MM.1S (cell line): ENCODE data around the gene PLK5.
A peak's percentile ranks its signal among the peaks of the same experiment; 100 is the strongest.

ENCODE experiments used
- DNase-seq: peaks from one replicate; pipeline ENCODE4 v3.0.0-alpha.2; 2015
- H2AFZ ChIP-seq: fragments of 300-600 bp; sonication (generic); 2 replicates; pipeline ENCODE4 v1.6.0; 2016; ENCODE audit warnings: antibody characterized with exemption, low read length
- H3F3A ChIP-seq: fragments of 300-600 bp; sonication (generic); 2 replicates; pipeline ENCODE4 v1.6.1; 2016; ENCODE audit warnings: mild to moderate bottlenecking, antibody characterized with exemption, low read length, moderate library complexity, mixed read lengths; ENCODE audit not compliant: insufficient read depth
- H3K27ac ChIP-seq: fragments of 300-600 bp; sonication (generic); 2 replicates; pipeline ENCODE4 v1.5.1; 2016; ENCODE audit warnings: mild to moderate bottlenecking, low read length
- H3K27me3 ChIP-seq: fragments of 300-600 bp; sonication (generic); replicated peaks from 2 replicates; pipeline ENCODE4 v1.6.0; 2016; ENCODE audit warnings: low read length; ENCODE audit not compliant: insufficient read depth
- H3K36me3 ChIP-seq: fragments of 300-600 bp; sonication (generic); replicated peaks from 2 replicates; pipeline ENCODE4 v1.6.1; 2016; ENCODE audit warnings: mild to moderate bottlenecking, low read length, mixed read lengths; ENCODE audit not compliant: insufficient read depth
- H3K4me1 ChIP-seq: fragments of 300-600 bp; sonication (generic); 2 replicates; pipeline ENCODE4 v1.6.1; 2016; ENCODE audit warnings: low read length, mixed read lengths
- H3K4me2 ChIP-seq: fragments of 300-600 bp; sonication (generic); 2 replicates; pipeline ENCODE4 v1.6.0; 2016; ENCODE audit warnings: low read depth, low read length
- H3K4me3 ChIP-seq: fragments of 300-600 bp; sonication (generic); 2 replicates; pipeline ENCODE4 v1.5.1; 2016; ENCODE audit warnings: low read length, mixed read lengths
- H3K79me2 ChIP-seq: fragments of 300-600 bp; sonication (generic); 2 replicates; pipeline ENCODE4 v1.6.1; 2016; ENCODE audit warnings: mixed run types, low read length, mixed read lengths
- H3K9ac ChIP-seq: fragments of 300-600 bp; sonication (generic); 2 replicates; pipeline ENCODE4 v1.6.1; 2016; ENCODE audit warnings: low read length, mixed read lengths
- H3K9me2 ChIP-seq: fragments of 300-600 bp; sonication (generic); replicated peaks from 2 replicates; pipeline ENCODE4 v1.6.1; 2016; ENCODE audit warnings: mild to moderate bottlenecking, low read length, mixed read lengths; ENCODE audit not compliant: insufficient read depth
- H3K9me3 ChIP-seq: fragments of 300-600 bp; sonication (generic); replicated peaks from 2 replicates; pipeline ENCODE4 v1.6.1; 2016; ENCODE audit warnings: mild to moderate bottlenecking, low read length, mixed read lengths; ENCODE audit not compliant: insufficient read depth
- H4K20me1 ChIP-seq: fragments of 300-600 bp; sonication (generic); 2 replicates; pipeline ENCODE4 v1.6.1; 2016; ENCODE audit warnings: mild to moderate bottlenecking, low read length, moderate library complexity, mixed read lengths; ENCODE audit not compliant: insufficient read depth
- CTCF ChIP-seq: fragments of 300-600 bp; sonication (generic); IDR thresholded peaks from 2 replicates; pipeline ENCODE4 v1.5.1; 2016; ENCODE audit warnings: antibody characterized with exemption, low read length, mixed read lengths
- EZH2 ChIP-seq: fragments of 300-600 bp; sonication (generic); optimal IDR thresholded peaks from 2 replicates; pipeline ENCODE3; 2017; ENCODE audit warnings: low read depth, mild to moderate bottlenecking, antibody characterized with exemption, low read length, mixed read lengths
- EZH2phosphoT487 ChIP-seq: fragments of 300-600 bp; sonication (generic); IDR thresholded peaks from 2 replicates; pipeline ENCODE4 v1.6.1; 2018; ENCODE audit warnings: antibody characterized with exemption, low read length

PLK5 gene

GRCh38 chr19:1566392-1567115 lies 42.7 kb downstream of the PLK5 start:
- Histone ChIP-seq H3K9me3 (no peaks in the 10 kb centered on the region), H3F3A (0 out of 2 replicates have a peak, but pooled peaks cover 2% of the 10 kb centered on the region), H2AFZ (no peak overlapping the region), H3K9ac (no peak overlapping the region), H3K27me3 (peaks cover 31% of the 10 kb centered on the region), H3K4me3 (no peak overlapping the region), H3K79me2 (peaks cover 19% of the 10 kb centered on the region), H3K4me2 (0 out of 2 replicates have a peak overlapping the region, but pooled peaks have one; percentile 29), H4K20me1 (peaks cover 4% of the 10 kb centered on the region; the same call in 1 of the 2 replicates), H3K4me1 (peaks cover 5% of the 10 kb centered on the region), H3K27ac (no peak overlapping the region), H3K9me2 (no peaks in the 10 kb centered on the region), H3K36me3 (no peaks in the 10 kb centered on the region)
- TF ChIP-seq EZH2phosphoT487, result no peak
- no peak for TF ChIP-seq EZH2
- TF ChIP-seq CTCF, result no peak
- no peak for DNase-seq

GRCh38 chr19:1567116-1567847 lies 43.4 kb downstream of the PLK5 start:
- Histone ChIP-seq H3K4me1 (peaks cover 5% of the 10 kb centered on the region), H3K36me3 (no peaks in the 10 kb centered on the region), H3K9me3 (no peaks in the 10 kb centered on the region), H3F3A (0 out of 2 replicates have a peak, but pooled peaks cover 2% of the 10 kb centered on the region), H3K4me2 (peak overlapping the region; percentile 54; the same call in 1 of the 2 replicates), H2AFZ (no peak overlapping the region), H4K20me1 (peaks cover 4% of the 10 kb centered on the region; the same call in 1 of the 2 replicates), H3K79me2 (peaks cover 19% of the 10 kb centered on the region), H3K27ac (no peak overlapping the region), H3K4me3 (peak overlapping the region; percentile 45; the same call in 1 of the 2 replicates), H3K27me3 (peaks cover 38% of the 10 kb centered on the region), H3K9me2 (no peaks in the 10 kb centered on the region), H3K9ac (no peak overlapping the region)
- DNase-seq, result no peak
- TF ChIP-seq EZH2phosphoT487 (no peak), EZH2 (no peak), CTCF (no peak)

- Histone ChIP-seq H3K27me3 (peaks cover 43% of the 10 kb centered on the region), H3K4me3 (no peak overlapping the region), H3K4me2 (no peak overlapping the region), H3K9ac (no peak overlapping the region), H3K4me1 (peaks cover 5% of the 10 kb centered on the region), H3K9me2 (no peaks in the 10 kb centered on the region), H3K27ac (no peak overlapping the region), H2AFZ (no peak overlapping the region), H3K79me2 (peaks cover 19% of the 10 kb centered on the region), H3F3A (0 out of 2 replicates have a peak, but pooled peaks cover 2% of the 10 kb centered on the region), H4K20me1 (peaks cover 4% of the 10 kb centered on the region; the same call in 1 of the 2 replicates), H3K36me3 (no peaks in the 10 kb centered on the region), H3K9me3 (no peaks in the 10 kb centered on the region)
- TF ChIP-seq EZH2 (no peak), CTCF (no peak), EZH2phosphoT487 (no peak)
- no peak for DNase-seq
Observed at GRCh38 chr19:1567848-1568227, 44.0 kb downstream of the PLK5 start.
